NB4 (cell line): ENCODE data around the gene INTS14.

Experiments
- DNase-seq: peaks from one replicate; pipeline ENCODE4 v3.0.0; 2010; ENCODE audit warnings: low read depth
- H3K4me3 ChIP-seq: one replicate; pipeline ENCODE4 v1.5.1; 2011; ENCODE audit warnings: mild to moderate bottlenecking, low read depth, low read length, moderate library complexity
- MYC ChIP-seq: IDR thresholded peaks from 2 replicates; pipeline ENCODE4 v1.6.1; 2011; ENCODE audit warnings: low read depth, low read length
- POLR2A ChIP-seq: IDR thresholded peaks from 2 replicates; pipeline ENCODE4 v1.6.1; 2011; ENCODE audit warnings: mild to moderate bottlenecking; ENCODE audit not compliant: insufficient read length; ENCODE audit errors: extremely low read depth
- TF ChIP-seq, protein P1 (sequence below): IDR thresholded peaks from 2 replicates; pipeline ENCODE4 v1.6.1; 2011; ENCODE audit warnings: low read depth, low read length
- TF ChIP-seq, protein P2 (sequence below): IDR thresholded peaks from one replicate; pipeline ENCODE4 v1.5.1; 2012; ENCODE audit warnings: low read depth, low read length

The INTS14 gene

DNA sequence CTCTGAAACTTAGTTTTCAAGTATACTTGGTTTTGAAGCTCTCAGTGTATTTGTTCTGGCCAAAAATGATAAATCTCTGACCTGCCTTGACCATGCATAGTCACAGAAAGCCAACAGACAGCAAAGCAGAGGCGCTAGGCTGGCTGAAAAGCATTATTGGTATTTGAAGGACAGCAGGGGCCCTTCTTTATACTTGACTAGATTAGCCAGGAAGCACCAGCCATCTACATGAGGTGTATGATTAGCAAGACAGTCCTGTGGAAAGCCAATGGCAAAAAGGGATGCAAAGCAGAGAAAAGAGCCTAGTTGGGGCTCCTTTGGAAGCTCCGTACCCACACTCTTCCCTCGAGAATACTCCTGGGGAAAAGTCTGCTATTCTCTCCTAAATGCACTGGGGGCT lies 18.6 kb upstream of the INTS14 start:
- TF ChIP-seq POLR2A (no peak), MYC (no peak)
- TF ChIP-seq, protein P1, sequence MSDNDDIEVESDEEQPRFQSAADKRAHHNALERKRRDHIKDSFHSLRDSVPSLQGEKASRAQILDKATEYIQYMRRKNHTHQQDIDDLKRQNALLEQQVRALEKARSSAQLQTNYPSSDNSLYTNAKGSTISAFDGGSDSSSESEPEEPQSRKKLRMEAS, result no peak
- TF ChIP-seq, protein P2, sequence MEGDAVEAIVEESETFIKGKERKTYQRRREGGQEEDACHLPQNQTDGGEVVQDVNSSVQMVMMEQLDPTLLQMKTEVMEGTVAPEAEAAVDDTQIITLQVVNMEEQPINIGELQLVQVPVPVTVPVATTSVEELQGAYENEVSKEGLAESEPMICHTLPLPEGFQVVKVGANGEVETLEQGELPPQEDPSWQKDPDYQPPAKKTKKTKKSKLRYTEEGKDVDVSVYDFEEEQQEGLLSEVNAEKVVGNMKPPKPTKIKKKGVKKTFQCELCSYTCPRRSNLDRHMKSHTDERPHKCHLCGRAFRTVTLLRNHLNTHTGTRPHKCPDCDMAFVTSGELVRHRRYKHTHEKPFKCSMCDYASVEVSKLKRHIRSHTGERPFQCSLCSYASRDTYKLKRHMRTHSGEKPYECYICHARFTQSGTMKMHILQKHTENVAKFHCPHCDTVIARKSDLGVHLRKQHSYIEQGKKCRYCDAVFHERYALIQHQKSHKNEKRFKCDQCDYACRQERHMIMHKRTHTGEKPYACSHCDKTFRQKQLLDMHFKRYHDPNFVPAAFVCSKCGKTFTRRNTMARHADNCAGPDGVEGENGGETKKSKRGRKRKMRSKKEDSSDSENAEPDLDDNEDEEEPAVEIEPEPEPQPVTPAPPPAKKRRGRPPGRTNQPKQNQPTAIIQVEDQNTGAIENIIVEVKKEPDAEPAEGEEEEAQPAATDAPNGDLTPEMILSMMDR, result no peak
- DNase-seq, result no peak
- H3K4me3 ChIP-seq, result no peak overlapping the region

DNA sequence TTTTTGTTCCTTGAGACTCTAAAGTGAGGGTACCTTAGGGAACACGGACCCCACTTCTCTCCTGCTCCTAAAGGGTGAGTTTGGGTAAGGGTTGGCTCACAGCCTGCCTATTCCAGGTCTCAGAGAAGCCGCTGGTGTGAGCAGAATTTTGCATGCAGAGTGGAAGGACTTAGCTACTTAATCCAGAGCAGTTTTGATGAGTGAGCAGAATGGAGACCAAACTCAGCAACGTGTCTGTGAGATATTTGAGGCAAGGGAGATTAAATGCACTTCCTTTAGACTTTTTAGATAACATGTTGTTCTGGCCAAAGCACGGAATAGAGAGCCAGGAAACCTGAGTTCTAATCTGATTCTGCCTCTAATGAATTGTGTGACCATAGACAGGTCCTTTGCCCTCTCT lies 15.9 kb upstream of the INTS14 start:
- TF ChIP-seq POLR2A (no peak), MYC (no peak)
- TF ChIP-seq, protein P1, result no peak
- TF ChIP-seq, protein P2, result no peak

DNA sequence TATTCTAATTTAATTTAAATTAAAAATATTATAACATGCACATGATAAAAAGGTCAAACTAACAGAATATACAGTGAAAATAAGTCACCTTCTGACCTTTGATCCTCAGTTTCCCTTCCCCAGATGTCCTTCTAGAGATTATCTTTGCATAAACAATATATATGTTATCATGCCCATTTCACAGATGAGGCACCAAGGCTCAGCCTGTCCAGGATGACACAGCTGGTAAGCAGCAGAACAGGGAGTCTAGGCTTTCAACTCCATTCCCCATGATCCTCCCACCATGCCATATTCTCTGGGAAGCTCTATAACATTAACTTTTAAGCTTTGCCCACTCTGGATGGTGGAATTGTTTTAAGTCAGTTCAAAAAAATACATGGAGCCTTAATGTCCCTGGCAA lies 12.2 kb upstream of the INTS14 start:
- TF ChIP-seq POLR2A, result no peak
- TF ChIP-seq, protein P2, result no peak
- TF ChIP-seq, protein P1, result no peak

More for the DNA sequence above, 15.9 kb upstream of the INTS14 start:
- no peak overlapping the region for H3K4me3 ChIP-seq
- DNase-seq, result no peak

DNA sequence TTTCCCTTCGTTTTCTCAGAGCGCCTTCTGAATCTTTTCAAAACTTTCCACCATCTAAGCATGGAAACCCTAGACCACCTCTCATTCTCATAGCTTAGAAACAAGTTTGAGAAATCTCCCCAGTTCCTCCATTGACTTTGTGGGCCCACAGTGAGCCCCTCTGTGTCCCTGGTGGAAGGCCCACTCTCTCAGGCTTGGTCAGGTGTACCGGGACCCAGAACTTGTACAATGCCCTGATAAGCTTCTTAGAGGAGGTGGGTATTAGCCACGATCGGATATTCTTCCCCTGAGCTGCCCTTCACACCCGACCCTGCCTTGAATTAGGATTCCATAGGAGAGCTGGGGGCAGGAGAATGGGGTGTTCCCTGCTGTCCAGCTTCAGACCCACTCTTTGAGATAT lies 10.7 kb upstream of the INTS14 start, which contains the start of gene SLC24A1:
SLC24A1 (plus strand) TSS at position 301 of the 400 bp plus-strand sequence. CDS start 2,143 bp downstream, outside the sequence.
- TF ChIP-seq, protein P2, result no peak
- TF ChIP-seq POLR2A, result no peak
- no peak for DNase-seq
- H3K4me3 ChIP-seq, result no peak within 1 kb of the TSS

More for the DNA sequence above, 12.2 kb upstream of the INTS14 start:
- H3K4me3 ChIP-seq, result no peak overlapping the region
- DNase-seq, result no peak

DNA sequence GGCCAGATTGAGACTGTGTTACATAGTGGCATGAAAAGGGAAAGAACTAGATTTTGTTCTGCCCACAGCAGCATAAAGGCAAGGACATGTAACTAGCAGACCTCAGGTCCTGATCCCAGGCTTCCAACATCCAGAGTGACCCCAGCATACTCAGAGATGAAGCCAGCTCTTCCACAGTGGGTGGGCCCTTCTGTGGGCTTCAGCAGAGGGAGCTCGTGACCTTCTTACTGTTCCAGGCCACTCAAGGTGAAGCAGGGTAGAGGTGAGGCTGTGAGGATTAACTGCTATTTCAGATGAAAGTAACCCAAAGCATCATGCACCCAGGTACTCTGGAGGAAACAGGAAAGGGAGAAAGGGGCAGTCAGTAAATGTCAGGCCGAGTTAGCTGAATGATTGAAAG lies 9.9 kb upstream of the INTS14 start:
- no peak overlapping the region for H3K4me3 ChIP-seq
- TF ChIP-seq, protein P2, result no peak
- no peak for TF ChIP-seq POLR2A
- TF ChIP-seq, protein P1, result no peak
- TF ChIP-seq MYC, result no peak
- no peak for DNase-seq
